MCF 10A (cell line): ENCODE measurements around the gene MRPL53. TPM values are rescaled to one million over a fixed set of nuclear protein-coding genes. Genes with fewer than 3 reads are reported as not detected.
A peak's percentile ranks its signal among the peaks of the same experiment; 100 is the strongest.

Experiments used
- BruUV-seq: library from RNA; stranded (reverse); fragments of 400-500 nt; replicated peaks from 2 replicates; lab custom pipeline; 2021; lab: Mats Ljungman, UMichigan
- CTCF ChIA-PET: fragments of 300-600 bp; sonication (Branson Sonifier 250); formaldehyde crosslinking; extraction: SDS; loops from one replicate; lab custom pipeline; 2021; ENCODE audit warnings: antibody characterized with exemption, inconsistent platforms; lab: Yijun Ruan, JAX
- POLR2A ChIA-PET: fragments of 300-600, 350-650 bp; sonication (Branson Sonifier 250); formaldehyde crosslinking; extraction: SDS; loops from one replicate; lab custom pipeline; 2020; ENCODE audit warnings: antibody characterized with exemption, inconsistent platforms; lab: Yijun Ruan, JAX
- DNase-seq: peaks from one replicate; pipeline ENCODE4 v3.0.0-alpha.2; 2018; ENCODE audit not compliant: unreplicated experiment
- H3K27ac Mint-ChIP-seq: one replicate; pipeline ENCODE4 v1.8.0; 2022; ENCODE audit warnings: mild to moderate bottlenecking, low read depth, mixed read lengths; ENCODE audit not compliant: unreplicated experiment
- H3K27me3 Mint-ChIP-seq: one replicate; pipeline ENCODE4 v1.8.0; 2022; ENCODE audit warnings: mixed read lengths; ENCODE audit not compliant: insufficient read depth, unreplicated experiment
- H3K36me3 Mint-ChIP-seq: one replicate; pipeline ENCODE4 v1.8.0; 2022; ENCODE audit warnings: mild to moderate bottlenecking, moderate library complexity, mixed read lengths; ENCODE audit not compliant: insufficient read depth, unreplicated experiment
- H3K4me1 Mint-ChIP-seq: one replicate; pipeline ENCODE4 v1.8.0; 2022; ENCODE audit warnings: mixed read lengths; ENCODE audit not compliant: insufficient read depth, unreplicated experiment
- H3K4me3 Mint-ChIP-seq: one replicate; pipeline ENCODE4 v1.8.0; 2022; ENCODE audit warnings: mild to moderate bottlenecking, moderate library complexity, mixed read lengths; ENCODE audit not compliant: unreplicated experiment
- H3K9me3 Mint-ChIP-seq: one replicate; pipeline ENCODE4 v1.8.0; 2022; ENCODE audit warnings: mixed read lengths; ENCODE audit not compliant: unreplicated experiment
- intact Hi-C: fragments of 100-400 bp; cut with micrococcal nuclease; formaldehyde crosslinking; loops from 2 replicates; pipeline ENCODE4 v1.14.1; 2022
- total RNA-seq: library from RNA; stranded (reverse); gene quantifications from 2 replicates; pipeline ENCODE4 v1.2.3, GENCODE V29; 2022
- TF ChIP-seq, protein P1 (sequence below): fragments of 200-600 bp; IDR thresholded peaks from one replicate; pipeline ENCODE4 v1.8.0; 2022; ENCODE audit warnings: antibody characterized with exemption, mild to moderate bottlenecking; ENCODE audit not compliant: unreplicated experiment

Gene MRPL53
- total RNA-seq, 1 experiment from 2014 or later = 123 TPM

DNA sequence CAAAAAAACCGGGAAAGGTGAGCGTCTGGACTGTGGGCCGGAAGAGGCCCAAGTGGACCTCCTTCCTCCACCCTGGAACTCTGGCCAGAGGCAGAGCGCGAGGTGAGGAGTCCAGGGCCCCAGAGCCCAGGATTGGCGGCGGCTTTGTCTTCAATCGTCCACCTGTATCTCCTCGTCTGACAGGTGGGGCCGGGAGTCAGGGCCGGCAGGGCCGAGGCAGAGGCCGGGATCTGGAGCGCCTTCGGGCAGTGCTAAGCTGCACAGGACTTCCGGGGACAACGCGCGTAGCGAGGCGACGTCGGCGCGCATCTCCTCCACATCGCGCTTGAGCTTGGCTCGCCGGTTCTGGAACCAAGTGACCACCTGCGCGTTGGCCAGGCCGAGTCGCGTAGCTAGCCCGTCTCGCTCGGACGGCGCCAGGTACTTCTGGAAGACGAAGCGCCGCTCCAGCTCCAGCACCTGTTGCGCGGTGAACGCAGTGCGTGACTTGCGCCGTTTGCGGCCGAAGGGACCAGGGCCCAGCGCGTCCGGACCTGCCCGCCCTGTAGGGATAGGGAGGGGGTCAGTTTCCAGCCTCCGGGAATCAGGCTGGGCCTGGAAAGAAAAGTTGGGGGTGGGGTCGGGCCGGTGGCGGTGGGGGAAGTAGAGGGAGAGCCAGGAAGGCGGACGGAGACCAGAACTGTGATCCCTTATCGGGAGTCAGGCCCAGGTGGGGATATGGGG lies 25.5 kb upstream of the MRPL53 start:
- intact Hi-C loops = no loop called here
- peak overlapping the region; percentile 51 for H3K4me3 Mint-ChIP-seq
- H3K27me3 Mint-ChIP-seq = peaks cover 16% of the 10 kb centered on the region
- no peak for DNase-seq
- TF ChIP-seq, protein P1, sequence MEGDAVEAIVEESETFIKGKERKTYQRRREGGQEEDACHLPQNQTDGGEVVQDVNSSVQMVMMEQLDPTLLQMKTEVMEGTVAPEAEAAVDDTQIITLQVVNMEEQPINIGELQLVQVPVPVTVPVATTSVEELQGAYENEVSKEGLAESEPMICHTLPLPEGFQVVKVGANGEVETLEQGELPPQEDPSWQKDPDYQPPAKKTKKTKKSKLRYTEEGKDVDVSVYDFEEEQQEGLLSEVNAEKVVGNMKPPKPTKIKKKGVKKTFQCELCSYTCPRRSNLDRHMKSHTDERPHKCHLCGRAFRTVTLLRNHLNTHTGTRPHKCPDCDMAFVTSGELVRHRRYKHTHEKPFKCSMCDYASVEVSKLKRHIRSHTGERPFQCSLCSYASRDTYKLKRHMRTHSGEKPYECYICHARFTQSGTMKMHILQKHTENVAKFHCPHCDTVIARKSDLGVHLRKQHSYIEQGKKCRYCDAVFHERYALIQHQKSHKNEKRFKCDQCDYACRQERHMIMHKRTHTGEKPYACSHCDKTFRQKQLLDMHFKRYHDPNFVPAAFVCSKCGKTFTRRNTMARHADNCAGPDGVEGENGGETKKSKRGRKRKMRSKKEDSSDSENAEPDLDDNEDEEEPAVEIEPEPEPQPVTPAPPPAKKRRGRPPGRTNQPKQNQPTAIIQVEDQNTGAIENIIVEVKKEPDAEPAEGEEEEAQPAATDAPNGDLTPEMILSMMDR = no peak
- BruUV-seq = no TSS peak
- H3K9me3 Mint-ChIP-seq = no peaks in the 10 kb centered on the region
- peaks cover 11% of the 10 kb centered on the region for H3K4me1 Mint-ChIP-seq
- no peak overlapping the region for H3K27ac Mint-ChIP-seq
- CTCF ChIA-PET = interaction anchor here (1.5 kb wide), 1 partner anchor 14 kb away, joined by 5 read pairs; the partner anchor contains the start of genes CCDC142 and TTC31
- POLR2A ChIA-PET = interaction anchor here (0.6 to 1.9 kb wide), 4 partner anchors 9 to 89 kb away, joined by 3 to 9 read pairs (median 4); partner anchors contain the start of gene PCGF1
- H3K36me3 Mint-ChIP-seq = peaks cover 8% of the 10 kb centered on the region

DNA sequence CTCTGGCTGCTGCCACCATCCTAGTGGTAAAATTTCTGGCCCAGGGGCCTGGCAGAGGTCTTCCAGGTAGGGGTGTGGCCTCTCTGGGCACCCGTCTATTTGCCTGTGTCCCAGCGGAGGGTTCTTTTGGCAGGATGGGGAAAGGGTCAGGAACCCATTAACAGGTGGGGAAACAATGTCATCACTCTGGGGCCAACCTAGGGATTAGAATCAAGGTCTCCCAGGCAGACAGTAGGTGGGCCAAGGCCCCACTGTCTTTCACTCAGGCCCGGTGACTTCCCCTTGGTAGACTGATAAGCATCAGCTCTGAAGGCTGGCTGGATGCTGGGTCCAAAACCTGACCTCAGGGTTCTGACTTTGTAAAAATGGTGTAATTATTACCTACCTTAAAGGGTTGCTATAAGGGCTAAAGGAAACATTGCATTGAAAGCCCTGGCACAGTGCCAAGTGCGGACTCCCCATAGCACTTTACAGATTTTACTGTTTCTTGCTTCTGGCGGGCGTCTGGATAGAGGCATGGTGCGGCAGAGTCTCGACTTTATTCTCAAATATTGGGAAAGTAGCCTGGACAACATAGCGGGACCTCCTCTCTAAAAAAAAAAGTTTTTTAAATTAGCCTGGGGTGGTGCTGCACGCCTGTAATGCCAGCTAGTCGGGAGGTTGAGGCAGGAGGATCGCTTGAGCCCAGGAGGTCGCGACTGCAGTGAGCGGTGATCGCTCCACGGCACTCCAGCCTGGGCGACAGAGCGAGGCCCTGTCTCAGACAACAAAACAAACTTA lies 24.7 kb upstream of the MRPL53 start:
- peak overlapping the region; percentile 51 for H3K4me3 Mint-ChIP-seq
- DNase-seq = no peak
- intact Hi-C loops = no loop called here
- no TSS peak for BruUV-seq
- H3K36me3 Mint-ChIP-seq = peaks cover 13% of the 10 kb centered on the region
- POLR2A ChIA-PET = interaction anchor here (0.9 to 1.9 kb wide), 3 partner anchors 10 to 90 kb away, joined by 3 to 9 read pairs (median 4); partner anchors contain the start of genes CCDC142, PCGF1 and TTC31
- no peak overlapping the region for H3K27ac Mint-ChIP-seq
- no peaks in the 10 kb centered on the region for H3K9me3 Mint-ChIP-seq
- CTCF ChIA-PET = interaction anchor here (0.8 to 1.5 kb wide), 3 partner anchors 11 to 91 kb away, joined by 3 to 5 read pairs (median 3); partner anchors contain the start of genes CCDC142 and TTC31
- TF ChIP-seq, protein P1 = no peak
- H3K27me3 Mint-ChIP-seq = peaks cover 16% of the 10 kb centered on the region
- H3K4me1 Mint-ChIP-seq = peaks cover 11% of the 10 kb centered on the region

DNA sequence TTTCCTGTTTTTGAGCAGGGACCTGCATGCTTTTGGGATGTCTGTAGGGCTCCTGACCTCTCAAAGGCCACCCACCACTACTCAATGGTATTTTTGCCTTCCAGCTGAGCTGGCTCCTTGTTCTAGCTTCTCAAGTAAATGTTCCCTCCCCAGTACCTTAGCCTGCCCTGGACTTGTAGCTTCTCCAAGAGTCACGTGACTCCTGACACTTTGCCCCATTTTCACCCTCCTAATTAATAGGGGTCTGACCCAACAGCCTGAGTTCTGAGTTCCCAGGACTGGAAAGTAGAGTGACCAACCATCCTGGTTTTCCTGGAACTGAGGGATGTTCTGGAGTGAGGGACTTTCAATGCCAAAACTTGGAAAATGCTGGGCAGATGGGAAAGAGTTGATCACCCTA lies 23.0 kb upstream of the MRPL53 start:
- no peak overlapping the region for H3K27ac Mint-ChIP-seq
- H3K4me1 Mint-ChIP-seq = peaks cover 11% of the 10 kb centered on the region
- CTCF ChIA-PET = no interaction called here
- intact Hi-C loops = no loop called here
- no peaks in the 10 kb centered on the region for H3K9me3 Mint-ChIP-seq
- no peak overlapping the region for H3K4me3 Mint-ChIP-seq
- TF ChIP-seq, protein P1 = no peak
- DNase-seq = no peak
- H3K36me3 Mint-ChIP-seq = peaks cover 13% of the 10 kb centered on the region
- peaks cover 16% of the 10 kb centered on the region for H3K27me3 Mint-ChIP-seq
- no TSS peak for BruUV-seq
- POLR2A ChIA-PET = interaction anchor here (1.4 kb wide), 1 partner anchor 11 kb away, joined by 3 read pairs; the partner anchor contains the start of gene PCGF1

DNA sequence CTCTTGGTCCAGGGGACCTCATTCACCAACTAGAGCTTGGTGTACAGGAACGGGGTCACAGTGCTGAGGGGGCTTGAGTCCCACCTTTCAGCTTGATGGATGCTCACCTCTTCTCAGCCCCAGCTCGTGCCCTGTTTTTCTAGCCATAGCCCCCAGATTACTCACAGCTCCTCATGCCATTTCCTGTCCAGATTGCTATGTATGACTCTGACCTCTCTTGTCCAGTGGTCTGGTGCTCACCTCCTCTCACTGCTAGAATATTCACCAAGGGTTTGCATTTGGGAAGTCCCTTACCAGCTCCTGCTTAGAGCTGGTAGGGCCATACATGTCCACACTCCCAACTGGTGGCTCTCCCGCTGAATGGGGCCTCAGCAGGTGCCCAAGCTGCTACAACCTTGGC lies 21.1 kb upstream of the MRPL53 start:
- DNase-seq = no peak
- peaks cover 11% of the 10 kb centered on the region for H3K36me3 Mint-ChIP-seq
- peaks cover 5% of the 10 kb centered on the region for H3K4me1 Mint-ChIP-seq
- H3K9me3 Mint-ChIP-seq = no peaks in the 10 kb centered on the region
- H3K4me3 Mint-ChIP-seq = no peak overlapping the region
- peaks cover 7% of the 10 kb centered on the region for H3K27me3 Mint-ChIP-seq
- H3K27ac Mint-ChIP-seq = no peak overlapping the region
- BruUV-seq = no TSS peak
- POLR2A ChIA-PET = interaction anchor here (1.0 to 1.5 kb wide), 2 partner anchors 10 to 14 kb away, joined by 3 to 6 read pairs; partner anchors contain the start of genes CCDC142, PCGF1 and TTC31
- TF ChIP-seq, protein P1 = no peak
- intact Hi-C loops = no loop called here
- CTCF ChIA-PET = interaction anchor here (0.6 to 1.8 kb wide), 3 partner anchors 10 to 95 kb away, joined by 3 to 9 read pairs (median 6); partner anchors contain the start of genes CCDC142 and TTC31
